BLaER1 treated with 17β-estradiol and CSF1 and Interleukin-3, amounts not matched to agents 10 nM and 100 nM (cell line): ENCODE data around the gene AMER2.

Experiments used
- H3K27ac ChIP-seq, 11 experiments: shearing (Covaris generic); formaldehyde crosslinking; 2 replicates each; pipeline ENCODE4 v1.8.1; 2022
- H3K27me3 ChIP-seq, 11 experiments: shearing (Covaris generic); formaldehyde crosslinking; 2 replicates each; pipeline ENCODE4 v1.8.1; 2022
- H3K36me3 ChIP-seq, 11 experiments: shearing (Covaris generic); formaldehyde crosslinking; 2 replicates each; pipeline ENCODE4 v1.8.1; 2022
- H3K4me1 ChIP-seq, 10 experiments: shearing (Covaris generic); formaldehyde crosslinking; 2 replicates each; pipeline ENCODE4 v1.8.1; 2022
- H3K4me2 ChIP-seq, 11 experiments: shearing (Covaris generic); formaldehyde crosslinking; 2 replicates each; pipeline ENCODE4 v1.8.1; 2022
- H3K4me3 ChIP-seq, 10 experiments: shearing (Covaris generic); formaldehyde crosslinking; 2 replicates each; pipeline ENCODE4 v1.8.1; 2022
- H3K9ac ChIP-seq, 11 experiments: shearing (Covaris generic); formaldehyde crosslinking; 2 replicates each; pipeline ENCODE4 v1.8.1; 2022
- H3K9me3 ChIP-seq, 11 experiments: shearing (Covaris generic); formaldehyde crosslinking; replicated peaks in 1 of 11; 2 replicates each; pipeline ENCODE4 v1.8.1; 2022
- H4K20me1 ChIP-seq, 11 experiments: shearing (Covaris generic); formaldehyde crosslinking; 2 replicates each; pipeline ENCODE4 v1.8.1; 2022
- Cebpa-rat ChIP-seq, 11 experiments: shearing (Covaris generic); IDR thresholded peaks; 2 replicates each; pipeline ENCODE4 v1.8.1; 2022

AMER2 gene

DNA sequence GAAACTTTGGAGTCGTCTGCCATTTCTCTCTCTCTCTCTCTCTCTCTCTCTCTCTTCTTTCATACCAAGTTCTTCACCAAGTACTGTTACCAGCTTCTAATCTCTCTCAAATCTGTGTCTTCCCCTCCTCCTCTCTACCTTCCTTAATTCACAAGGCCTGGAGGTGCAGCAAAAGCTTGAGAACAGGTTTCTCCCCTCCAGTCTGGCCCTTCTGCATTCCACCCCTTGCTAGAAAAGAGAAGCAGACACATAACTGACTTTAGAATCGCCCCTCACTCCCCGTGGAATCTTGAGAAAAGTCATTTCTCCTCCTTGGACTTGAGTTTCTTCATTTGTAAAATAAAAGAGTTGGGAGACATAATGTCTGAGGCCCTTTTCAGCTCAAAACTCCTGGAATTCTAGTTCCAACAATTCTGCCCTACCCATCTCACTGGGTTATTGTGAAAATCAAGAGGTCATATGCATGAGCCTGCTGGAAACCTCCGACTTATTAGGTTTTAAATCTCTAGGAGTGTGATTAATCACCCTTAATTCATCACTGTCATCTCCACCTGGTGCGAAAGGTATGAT is 20.4 kb downstream of the AMER2 start:
- no peak overlapping the region for H3K27ac ChIP-seq

DNA sequence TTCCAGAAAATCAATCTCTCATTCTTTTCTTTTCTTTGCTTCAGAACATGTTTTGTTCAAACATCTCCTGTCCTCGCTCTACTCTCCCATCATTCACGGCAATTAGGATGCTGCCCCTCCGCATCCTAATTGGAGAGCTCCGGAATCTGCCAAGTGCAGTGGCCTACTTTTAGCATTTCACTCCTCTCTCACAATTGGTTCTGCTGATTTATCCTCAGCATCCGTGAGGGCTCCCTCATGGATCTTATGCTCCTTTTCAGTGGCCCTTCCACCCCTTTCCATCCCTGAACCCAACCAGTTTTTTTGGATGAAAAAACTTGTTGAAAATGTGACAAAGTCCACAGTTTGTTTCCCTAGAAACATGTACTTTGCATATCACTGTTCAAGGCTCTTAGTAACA is 22.4 kb downstream of the AMER2 start:
- TF ChIP-seq Cebpa-rat (IDR thresholded peaks at IDR 0.05) = no peak
- Histone ChIP-seq H4K20me1 (no peaks in the 10 kb centered on the region), H3K4me2 (no peak overlapping the region), H3K9me3 (peaks cover 15 to 26% (median 21%) of the 10 kb centered on the region in 11 experiments), H3K4me1 (peaks cover 0 to 29% (median 15%) of the 10 kb centered on the region in 10 experiments; a peak in 13 of 20 replicates), H3K36me3 (no peaks in the 10 kb centered on the region), H3K27me3 (no peaks in the 10 kb centered on the region), H3K4me3 (no peak overlapping the region), H3K27ac (no peak overlapping the region), H3K9ac (no peak overlapping the region)

More for the DNA sequence above, 20.4 kb downstream of the AMER2 start:
- Histone ChIP-seq H3K4me3 (no peak overlapping the region), H3K9me3 (peaks cover 14 to 31% (median 21%) of the 10 kb centered on the region in 11 experiments), H3K36me3 (no peaks in the 10 kb centered on the region), H3K27me3 (no peaks in the 10 kb centered on the region), H3K4me1 (peaks cover 0 to 30% (median 16%) of the 10 kb centered on the region in 10 experiments; a peak in 13 of 20 replicates), H3K9ac (no peak overlapping the region), H3K4me2 (no peak overlapping the region), H4K20me1 (no peaks in the 10 kb centered on the region)
- no peak for TF ChIP-seq Cebpa-rat (IDR thresholded peaks at IDR 0.05)

DNA sequence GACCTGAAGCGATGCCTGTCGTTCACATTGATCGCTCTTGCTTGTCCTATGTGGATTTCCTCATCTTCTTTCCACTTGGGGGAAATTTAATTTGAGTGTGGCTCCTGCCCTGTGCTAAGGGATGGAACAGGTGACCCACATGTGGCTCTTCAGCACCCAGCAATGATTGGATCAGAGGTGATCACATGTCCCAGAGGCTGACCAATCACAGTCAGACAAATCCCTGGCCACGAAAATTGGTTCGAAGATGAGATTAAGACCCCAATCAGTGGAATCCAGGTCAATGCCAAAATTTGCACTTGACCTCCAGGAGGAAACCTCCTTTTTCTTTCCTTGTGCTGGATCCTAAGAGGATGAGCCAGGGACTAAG is 23.7 kb downstream of the AMER2 start:
- Histone ChIP-seq H3K9ac (no peak overlapping the region), H3K36me3 (no peaks in the 10 kb centered on the region), H3K4me2 (peak overlapping the region in 2 of 11 experiments; percentile 26 to 29; a peak in 2 of 22 replicates), H3K27me3 (no peaks in the 10 kb centered on the region), H3K4me1 (peaks cover 0 to 15% (median 2%) of the 10 kb centered on the region in 10 experiments; a peak in 8 of 20 replicates), H3K27ac (no peak overlapping the region), H3K9me3 (peaks cover 15 to 26% (median 21%) of the 10 kb centered on the region in 11 experiments), H3K4me3 (no peak overlapping the region), H4K20me1 (no peaks in the 10 kb centered on the region)
- no peak for TF ChIP-seq Cebpa-rat (IDR thresholded peaks at IDR 0.05)

DNA sequence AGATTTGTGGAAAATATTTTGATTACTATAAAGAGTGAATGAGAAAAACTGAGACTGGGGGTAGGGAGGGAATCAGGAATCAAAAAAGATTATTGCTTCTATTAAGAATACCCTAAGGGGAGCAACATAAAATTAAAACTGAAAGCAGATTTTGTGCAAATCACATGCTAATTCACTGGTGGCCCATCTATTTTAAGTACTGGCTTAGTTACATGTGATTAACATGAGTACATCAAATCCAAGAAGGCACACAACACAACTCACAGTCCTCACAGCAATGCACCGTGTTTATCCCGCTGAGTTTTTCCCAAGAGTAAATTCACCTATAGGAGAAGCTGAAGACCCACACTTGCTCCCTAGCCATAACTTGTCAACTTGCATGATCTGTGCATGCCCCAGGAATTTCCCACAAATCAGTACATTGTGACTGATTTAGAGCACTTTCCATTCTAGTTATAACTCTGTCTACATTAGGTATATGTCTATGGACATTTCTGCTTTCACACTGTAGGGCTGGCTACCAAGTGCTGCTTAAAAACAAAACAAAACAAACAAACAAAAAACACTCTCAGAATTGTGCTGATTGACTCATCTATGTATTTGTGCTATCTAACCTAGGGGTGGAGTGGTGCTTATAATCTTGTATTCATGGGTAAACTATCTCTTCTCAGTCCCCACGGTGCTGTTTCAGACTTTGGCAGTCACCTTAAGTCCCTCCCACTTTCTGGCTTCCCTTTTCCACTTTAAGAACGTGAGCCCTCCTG is 24.3 kb downstream of the AMER2 start:
- Histone ChIP-seq H3K9me3 (peaks cover 15 to 26% (median 21%) of the 10 kb centered on the region in 11 experiments), H3K4me1 (peaks cover 0 to 10% (median 0%) of the 10 kb centered on the region in 10 experiments; a peak in 5 of 20 replicates), H4K20me1 (no peaks in the 10 kb centered on the region), H3K4me3 (no peak overlapping the region), H3K9ac (no peak overlapping the region), H3K4me2 (peak overlapping the region in 2 of 11 experiments; percentile 26 to 29; a peak in 2 of 22 replicates), H3K36me3 (no peaks in the 10 kb centered on the region), H3K27ac (no peak overlapping the region), H3K27me3 (no peaks in the 10 kb centered on the region)
- no peak for TF ChIP-seq Cebpa-rat (IDR thresholded peaks at IDR 0.05)

DNA sequence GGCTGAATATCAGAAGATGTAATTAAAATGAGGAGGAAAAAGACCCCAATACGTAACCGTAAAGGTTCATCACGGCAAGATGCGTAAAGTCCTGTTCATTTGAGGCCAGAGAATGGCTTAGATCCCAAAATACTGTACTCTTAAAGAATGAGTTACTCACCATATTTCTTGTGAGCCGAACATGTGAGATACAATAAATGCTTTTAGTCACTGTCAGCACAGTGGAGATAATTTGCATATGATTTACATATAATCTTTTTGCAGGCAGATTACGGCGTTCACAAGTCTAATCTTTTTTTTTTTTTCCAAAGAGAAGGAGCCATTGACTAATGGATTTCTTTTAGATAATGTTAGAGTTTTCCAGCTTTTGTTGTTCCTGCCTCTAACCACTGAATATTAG is 28.4 kb downstream of the AMER2 start:
- Histone ChIP-seq H3K27me3 (no peaks in the 10 kb centered on the region), H3K4me1 (peaks cover 0 to 10% (median 0%) of the 10 kb centered on the region in 10 experiments; a peak in 4 of 20 replicates), H3K36me3 (no peaks in the 10 kb centered on the region), H3K9ac (no peak overlapping the region), H3K27ac (no peak overlapping the region), H4K20me1 (no peaks in the 10 kb centered on the region), H3K4me2 (no peak overlapping the region), H3K4me3 (no peak overlapping the region), H3K9me3 (peaks cover 15 to 35% (median 20%) of the 10 kb centered on the region in 11 experiments)
- TF ChIP-seq Cebpa-rat (IDR thresholded peaks at IDR 0.05) = no peak

DNA sequence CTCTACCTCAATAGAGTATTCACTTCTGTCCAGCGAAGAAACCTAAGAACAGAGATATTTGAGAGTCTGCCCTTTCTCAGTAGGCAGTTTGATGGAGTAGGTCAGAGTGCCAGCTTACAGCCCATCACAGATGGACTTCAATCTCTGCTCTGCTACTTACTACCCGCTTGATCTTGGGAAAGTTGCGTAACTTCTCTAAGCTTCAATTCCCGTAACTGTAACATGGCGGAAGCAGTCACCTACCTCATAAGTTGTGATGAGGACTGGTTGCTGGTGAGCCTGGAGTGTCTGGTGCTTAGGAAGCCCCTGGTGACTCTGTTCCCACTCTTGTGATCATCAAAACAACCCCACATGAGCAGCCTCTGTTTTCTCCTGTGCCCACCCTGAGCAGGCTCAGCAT is 31.0 kb downstream of the AMER2 start:
- Histone ChIP-seq H3K27ac (no peak overlapping the region), H3K4me3 (no peak overlapping the region), H3K36me3 (no peaks in the 10 kb centered on the region), H3K9me3 (peaks cover 0 to 19% (median 7%) of the 10 kb centered on the region in 11 experiments; a peak in 9 of 22 replicates), H3K4me2 (no peak overlapping the region), H3K4me1 (no peaks in the 10 kb centered on the region), H3K9ac (no peak overlapping the region), H3K27me3 (no peaks in the 10 kb centered on the region), H4K20me1 (no peaks in the 10 kb centered on the region)
- TF ChIP-seq Cebpa-rat (IDR thresholded peaks at IDR 0.05) = no peak

DNA sequence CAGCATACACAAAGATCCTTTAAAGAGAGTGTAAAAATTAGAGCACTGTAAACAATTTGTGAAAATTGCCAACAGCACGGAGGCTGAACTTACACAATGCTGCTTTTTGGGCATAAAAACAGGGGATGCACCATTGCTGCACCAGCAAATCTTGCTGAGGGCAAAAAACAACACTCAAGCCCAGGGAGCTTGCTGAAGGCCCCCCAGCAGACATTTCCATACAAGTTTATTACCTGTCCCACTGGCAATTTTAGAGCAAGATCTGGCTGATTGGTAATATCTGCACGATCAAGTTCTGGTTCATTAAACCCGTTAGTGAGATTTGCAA is 34.3 kb downstream of the AMER2 start:
- TF ChIP-seq Cebpa-rat (IDR thresholded peaks at IDR 0.05) = no peak
- Histone ChIP-seq H3K27ac (no peak overlapping the region), H3K9ac (no peak overlapping the region), H3K4me2 (no peak overlapping the region), H3K9me3 (peaks cover 0 to 26% (median 13%) of the 10 kb centered on the region in 11 experiments; a peak in 12 of 22 replicates), H4K20me1 (no peaks in the 10 kb centered on the region), H3K4me1 (peaks cover 0 to 5% (median under 1%) of the 10 kb centered on the region in 10 experiments; a peak in 2 of 20 replicates), H3K4me3 (no peak overlapping the region), H3K36me3 (no peaks in the 10 kb centered on the region), H3K27me3 (no peaks in the 10 kb centered on the region)

DNA sequence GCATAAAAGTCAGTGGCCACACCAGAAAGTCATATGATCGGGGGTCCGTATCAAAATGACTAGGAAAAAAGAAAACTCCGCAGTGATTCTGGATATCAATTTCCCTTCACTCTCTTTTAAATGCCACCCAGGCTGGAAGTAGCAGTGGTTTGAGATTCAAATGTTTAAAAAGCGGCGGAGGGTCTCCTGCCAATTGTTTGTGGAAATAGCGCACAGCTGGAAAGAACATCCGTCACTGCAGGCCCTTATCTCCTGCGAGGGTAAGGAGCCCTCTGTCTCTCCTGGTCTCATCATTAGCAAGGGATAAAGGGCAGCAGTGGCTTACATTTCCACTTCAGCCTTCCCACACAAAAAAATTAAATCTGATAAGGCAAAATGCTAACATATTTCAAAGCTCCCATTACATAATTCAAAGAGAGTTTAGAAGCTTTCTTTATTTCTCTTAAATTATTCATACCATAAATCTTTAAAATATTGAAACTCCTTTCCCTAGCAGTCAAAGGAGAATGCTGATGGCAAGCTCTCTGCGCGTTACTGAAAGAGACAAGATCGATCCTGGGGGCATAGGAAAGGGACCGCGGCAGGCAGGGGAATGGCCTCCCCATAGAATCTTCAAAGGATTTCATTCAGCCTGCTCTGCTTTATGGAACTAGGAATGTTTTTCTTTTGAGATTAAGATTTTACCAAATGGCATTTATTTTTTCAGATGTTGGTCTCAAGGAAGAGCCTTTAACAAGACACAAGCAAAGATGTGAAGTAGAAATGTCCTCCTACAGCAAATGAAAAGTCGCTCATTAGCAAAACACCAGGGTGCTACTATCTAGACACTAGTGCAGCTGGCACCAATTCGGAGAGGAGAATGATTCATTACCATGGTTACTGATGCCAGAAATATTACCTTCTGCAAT is 35.0 kb downstream of the AMER2 start:
- no peak overlapping the region for H3K27ac ChIP-seq
- H3K4me2 ChIP-seq = no peak overlapping the region
- peaks cover 0 to 8% (median 3%) of the 10 kb centered on the region in 10 experiments; a peak in 2 of 20 replicates for H3K4me1 ChIP-seq
- H4K20me1 ChIP-seq = no peaks in the 10 kb centered on the region
- H3K36me3 ChIP-seq = no peaks in the 10 kb centered on the region
- H3K9ac ChIP-seq = no peak overlapping the region
- H3K27me3 ChIP-seq = no peaks in the 10 kb centered on the region
- H3K4me3 ChIP-seq = no peak overlapping the region
- no peak for TF ChIP-seq Cebpa-rat (IDR thresholded peaks at IDR 0.05)
- peaks cover 0 to 25% (median 13%) of the 10 kb centered on the region in 11 experiments; a peak in 12 of 22 replicates for H3K9me3 ChIP-seq

DNA sequence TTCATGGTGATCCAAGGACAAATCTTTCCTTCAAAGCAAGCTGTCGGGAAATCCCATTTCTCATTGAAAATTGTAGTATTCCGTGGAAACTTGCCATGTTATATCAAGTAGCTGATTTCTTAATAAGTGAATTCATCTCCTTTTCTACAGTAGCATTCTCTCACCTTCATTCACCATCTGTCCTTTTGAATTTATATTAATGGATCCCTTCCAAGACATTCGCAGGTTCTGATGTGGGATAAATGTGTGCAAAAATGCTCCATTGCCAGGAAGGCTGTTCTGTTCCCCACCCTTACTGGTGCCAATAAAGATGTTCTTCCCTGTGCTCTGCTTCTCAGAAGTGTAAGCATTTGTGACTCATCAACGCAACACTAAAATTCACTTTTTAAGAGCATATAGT is 36.2 kb downstream of the AMER2 start:
- no peaks in the 10 kb centered on the region for H4K20me1 ChIP-seq
- no peak overlapping the region for H3K4me3 ChIP-seq
- peaks cover 0 to 17% (median 6%) of the 10 kb centered on the region in 11 experiments; a peak in 11 of 22 replicates for H3K9me3 ChIP-seq
- H3K4me2 ChIP-seq = no peak overlapping the region
- no peaks in the 10 kb centered on the region for H3K27me3 ChIP-seq
- H3K4me1 ChIP-seq = peaks cover 0 to 19% (median 7%) of the 10 kb centered on the region in 10 experiments; a peak in 8 of 20 replicates
- H3K9ac ChIP-seq = no peak overlapping the region
- no peak for TF ChIP-seq Cebpa-rat (IDR thresholded peaks at IDR 0.05)
- no peak overlapping the region for H3K27ac ChIP-seq
- H3K36me3 ChIP-seq = no peaks in the 10 kb centered on the region
